GM12892 (cell line): ENCODE results near the gene HCLS1.

Experiments
- POLR2A ChIP-seq: IDR thresholded peaks from 2 replicates; pipeline ENCODE4 v1.6.1; 2011; ENCODE audit warnings: low read depth, low read length, control low read depth
- POLR2AphosphoS5 ChIP-seq: IDR thresholded peaks from 2 replicates; pipeline ENCODE4 v1.6.1; 2011; ENCODE audit warnings: low read depth, low read length, control low read depth
- TAF1 ChIP-seq: IDR thresholded peaks from 2 replicates; pipeline ENCODE4 v1.6.1; 2011; ENCODE audit warnings: low read depth, mild to moderate bottlenecking, control low read depth, low read length, borderline replicate concordance

DNA sequence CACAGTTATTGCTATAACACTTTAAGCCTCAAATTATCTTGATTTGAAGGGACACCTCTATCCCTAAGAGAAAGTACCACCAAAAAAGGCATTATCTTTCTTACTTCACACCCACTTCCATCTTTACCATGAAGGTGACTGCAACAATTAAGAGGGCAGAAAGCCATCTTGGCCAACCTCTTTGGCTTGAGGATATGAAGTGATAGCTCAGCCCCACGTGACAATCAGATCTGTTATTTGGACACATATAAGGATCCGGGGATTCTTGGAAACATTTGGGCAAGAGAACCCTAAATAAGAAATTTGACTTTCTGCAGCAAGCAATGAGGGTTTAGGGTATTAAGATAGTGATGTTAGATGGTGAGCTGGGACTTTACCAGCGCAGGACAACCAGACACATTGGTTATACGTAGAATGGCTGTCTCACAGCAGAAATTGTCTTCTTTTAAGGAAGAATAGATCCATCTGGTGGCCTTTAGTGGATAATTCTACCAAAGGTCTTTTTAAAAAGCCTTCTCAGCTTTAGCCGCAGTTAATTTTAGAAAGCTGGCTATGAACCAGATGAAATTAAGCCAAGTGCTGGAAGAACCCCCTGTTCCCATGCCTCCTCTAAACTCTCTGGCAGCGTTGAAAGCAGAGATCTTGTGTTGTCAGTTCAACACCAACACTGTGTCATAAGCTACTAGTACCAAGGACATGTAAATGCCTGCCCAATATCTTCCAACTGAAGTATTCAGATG is 12.3 kb downstream of the HCLS1 start:
- TF ChIP-seq TAF1 (no peak), POLR2A (no peak), POLR2AphosphoS5 (no peak)
